Measurements from ENCODE around the gene PRKN.

PRKN gene

GRCh38 chr6:161838306-161839035 lies 889.1 kb downstream of the PRKN start:
- no peak overlapping the region for H2AFZ ChIP-seq (ENCODE audit: low read depth, low read length)
- ATAC-seq (ENCODE audit: insufficient read depth, low read depth): no peak

GRCh38 chr6:161837854-161838253 lies 889.7 kb downstream of the PRKN start:
- no peaks in the 10 kb centered on the region for H3K36me3 ChIP-seq (ENCODE audit: insufficient read depth, low read length)
- no peak overlapping the region for H2AFZ ChIP-seq (ENCODE audit: low read depth, low read length)
- H3K27ac ChIP-seq (ENCODE audit: low read length): no peak overlapping the region
- H3K4me2 ChIP-seq (ENCODE audit: insufficient read depth, low read length): no peak overlapping the region
- H3K9ac ChIP-seq (ENCODE audit: low read depth, low read length): no peak overlapping the region
- H3K27me3 ChIP-seq (ENCODE audit: insufficient read depth, low read length, poor library complexity): no peaks in the 10 kb centered on the region
- no peak for TF ChIP-seq EZH2 (IDR thresholded peaks at IDR 0.05; ENCODE audit: borderline replicate concordance, low read depth, low read length, severe bottlenecking)
- no peak for ATAC-seq (ENCODE audit: insufficient read depth, low read depth)
- H3K79me2 ChIP-seq (ENCODE audit: insufficient read depth, low read length): no peaks in the 10 kb centered on the region
- no peaks in the 10 kb centered on the region for H4K20me1 ChIP-seq (ENCODE audit: insufficient read depth, low read length)
- H3K4me3 ChIP-seq (ENCODE audit: low read depth in 1 of 2, low read length in 2 of 2): no peak overlapping the region
- no peaks in the 10 kb centered on the region for H3K4me1 ChIP-seq (ENCODE audit: insufficient read depth, low read length)
- DNase-seq: no peak
- no peaks in the 10 kb centered on the region for H3K9me3 ChIP-seq (ENCODE audit: insufficient read depth, low read length, severe bottlenecking)

More at GRCh38 chr6:161838306-161839035, 889.1 kb downstream of the PRKN start:
- H3K4me1 ChIP-seq (ENCODE audit: insufficient read depth, low read length): no peaks in the 10 kb centered on the region
- no peak overlapping the region for H3K9ac ChIP-seq (ENCODE audit: low read depth, low read length)
- no peak overlapping the region for H3K4me2 ChIP-seq (ENCODE audit: insufficient read depth, low read length)
- H3K4me3 ChIP-seq (ENCODE audit: low read depth in 1 of 2, low read length in 2 of 2): no peak overlapping the region
- no peak for DNase-seq
- no peaks in the 10 kb centered on the region for H4K20me1 ChIP-seq (ENCODE audit: insufficient read depth, low read length)
- H3K36me3 ChIP-seq (ENCODE audit: insufficient read depth, low read length): no peaks in the 10 kb centered on the region
- H3K27ac ChIP-seq (ENCODE audit: low read length): no peak overlapping the region
- no peaks in the 10 kb centered on the region for H3K27me3 ChIP-seq (ENCODE audit: insufficient read depth, low read length, poor library complexity)
- H3K79me2 ChIP-seq (ENCODE audit: insufficient read depth, low read length): no peaks in the 10 kb centered on the region
- H3K9me3 ChIP-seq (ENCODE audit: insufficient read depth, low read length, severe bottlenecking): no peaks in the 10 kb centered on the region
- TF ChIP-seq EZH2 (IDR thresholded peaks at IDR 0.05; ENCODE audit: borderline replicate concordance, low read depth, low read length, severe bottlenecking) (no peak), CTCF (IDR thresholded peaks at IDR 0.05; ENCODE audit: borderline replicate concordance, extremely low read depth, low read length, poor library complexity, severe bottlenecking) (no peak)

- no peak for DNase-seq
- no peaks in the 10 kb centered on the region for H3K27me3 ChIP-seq (ENCODE audit: insufficient read depth, low read length, poor library complexity)
- ATAC-seq (ENCODE audit: insufficient read depth, low read depth): no peak
- no peak overlapping the region for H2AFZ ChIP-seq (ENCODE audit: low read depth, low read length)
- H3K9ac ChIP-seq (ENCODE audit: low read depth, low read length): no peak overlapping the region
- TF ChIP-seq EZH2 (IDR thresholded peaks at IDR 0.05; ENCODE audit: borderline replicate concordance, low read depth, low read length, severe bottlenecking) (no peak), CTCF (IDR thresholded peaks at IDR 0.05; ENCODE audit: borderline replicate concordance, extremely low read depth, low read length, poor library complexity, severe bottlenecking) (no peak)
- no peaks in the 10 kb centered on the region for H3K79me2 ChIP-seq (ENCODE audit: insufficient read depth, low read length)
- no peaks in the 10 kb centered on the region for H3K36me3 ChIP-seq (ENCODE audit: insufficient read depth, low read length)
- no peak overlapping the region for H3K27ac ChIP-seq (ENCODE audit: low read length)
- no peaks in the 10 kb centered on the region for H3K4me1 ChIP-seq (ENCODE audit: insufficient read depth, low read length)
- H4K20me1 ChIP-seq (ENCODE audit: insufficient read depth, low read length): no peaks in the 10 kb centered on the region
- H3K4me2 ChIP-seq (ENCODE audit: insufficient read depth, low read length): no peak overlapping the region
- no peaks in the 10 kb centered on the region for H3K9me3 ChIP-seq (ENCODE audit: insufficient read depth, low read length, severe bottlenecking)
- no peak overlapping the region for H3K4me3 ChIP-seq (ENCODE audit: low read depth in 1 of 2, low read length in 2 of 2)
These were observed 890.2 kb downstream of the PRKN start for GRCh38 chr6:161837449-161837735.

GRCh38 chr6:161836643-161837448 lies 890.7 kb downstream of the PRKN start:
- Histone ChIP-seq H2AFZ (ENCODE audit: low read depth, low read length) (no peak overlapping the region), H3K9ac (ENCODE audit: low read depth, low read length) (no peak overlapping the region), H4K20me1 (ENCODE audit: insufficient read depth, low read length) (no peaks in the 10 kb centered on the region), H3K36me3 (ENCODE audit: insufficient read depth, low read length) (no peaks in the 10 kb centered on the region), H3K4me1 (ENCODE audit: insufficient read depth, low read length) (no peaks in the 10 kb centered on the region), H3K4me2 (ENCODE audit: insufficient read depth, low read length) (no peak overlapping the region), H3K9me3 (ENCODE audit: insufficient read depth, low read length, severe bottlenecking) (no peaks in the 10 kb centered on the region), H3K79me2 (ENCODE audit: insufficient read depth, low read length) (no peaks in the 10 kb centered on the region), H3K4me3 (ENCODE audit: low read depth in 1 of 2, low read length in 2 of 2) (no peak overlapping the region), H3K27ac (ENCODE audit: low read length) (no peak overlapping the region), H3K27me3 (ENCODE audit: insufficient read depth, low read length, poor library complexity) (no peaks in the 10 kb centered on the region)
- no peak for DNase-seq
- ATAC-seq (ENCODE audit: insufficient read depth, low read depth): no peak
- TF ChIP-seq EZH2 (IDR thresholded peaks at IDR 0.05; ENCODE audit: borderline replicate concordance, low read depth, low read length, severe bottlenecking): no peak
- TF ChIP-seq CTCF (IDR thresholded peaks at IDR 0.05; ENCODE audit: borderline replicate concordance, extremely low read depth, low read length, poor library complexity, severe bottlenecking): no peak

Data from DND-41 (cell line).